Prostate gland (tissue), 2 donors: ENCODE data around the gene BCAM.

Experiments
- CTCF ChIP-seq, 4 experiments: fragments of 200-600 bp in 2 of 4; fragments of 450-650 bp in 2 of 4; sonication (generic) in 2 of 4; IDR thresholded peaks; 1 replicate in 3 of 4; 2 replicates in 1 of 4; pipeline ENCODE4 v1.5.1; 2016 to 2019; ENCODE audit warnings: antibody characterized with exemption in 4 of 4, mild to moderate bottlenecking in 2 of 4, moderate library complexity in 2 of 4
- POLR2A ChIP-seq: fragments of 450-650 bp; IDR thresholded peaks from one replicate; pipeline ENCODE4 v1.6.1; 2016; ENCODE audit warnings: antibody characterized with exemption, mild to moderate bottlenecking

GRCh38 chr19:44840811-44841210 lies 31.9 kb downstream of the BCAM start:
- TF ChIP-seq CTCF (IDR thresholded peaks at IDR 0.05), result no peak
- no peak for TF ChIP-seq POLR2A
